Esophagus squamous epithelium (tissue), 5 donors: Measurements from ENCODE around the gene GTSE1. TPM values are rescaled to one million over a fixed set of nuclear protein-coding genes. Genes with fewer than 3 reads are reported as not detected.
A peak's percentile ranks its signal among the peaks of the same experiment; 100 is the strongest.

Experiments
- DNase-seq: peaks from one replicate; lab custom pipeline; 2025; lab: John Stamatoyannopoulos, UW
- H3K27ac ChIP-seq, 4 donors: fragments of 200-600 bp; sonication (generic); one replicate each; pipeline ENCODE4 v1.5.1; 2016 to 2019; ENCODE audit warnings: mild to moderate bottlenecking in 1 of 4
- H3K27me3 ChIP-seq, 4 donors: fragments of 200-600 bp; sonication (generic); 1 replicate in 3 of 4; 2 replicates in 1 of 4; pipeline versions ENCODE4 v1.5.1 to v1.6.0; 2017 to 2021; ENCODE audit warnings: antibody characterized with exemption in 1 of 4
- H3K36me3 ChIP-seq, 3 donors: fragments of 200-600 bp; sonication (generic); one replicate each; pipeline ENCODE4 v1.5.1; 2016 to 2019
- H3K4me1 ChIP-seq, 3 donors: fragments of 200-600 bp; sonication (generic); one replicate each; pipeline ENCODE4 v1.5.1; 2017 to 2019
- H3K4me3 ChIP-seq, 4 donors: fragments of 200-600 bp; sonication (generic); 1 replicate in 3 of 4; 2 replicates in 1 of 4; pipeline ENCODE4 v1.5.1; 2016 to 2019; ENCODE audit warnings: mild to moderate bottlenecking in 2 of 4, moderate library complexity in 1 of 4
- H3K9me3 ChIP-seq, 3 donors: fragments of 200-600 bp; sonication (generic); one replicate each; pipeline ENCODE4 v1.5.1; 2016 to 2019
- POLR2A ChIP-seq, 4 donors: fragments of 450-650 bp; IDR thresholded peaks; one replicate each; pipeline ENCODE4 v1.6.1; 2017; ENCODE audit warnings: antibody characterized with exemption in 4 of 4, mild to moderate bottlenecking in 4 of 4, moderate library complexity in 3 of 4
- WGBS, 2 donors: methylation state at CpG; one replicate each; pipeline ENCODE4 v1.1.5; 2018; 5-methylcytosine and 5-hydroxymethylcytosine counted together
- intact Hi-C: fragments of 100-400 bp; cut with DNase I; formaldehyde crosslinking; loops from one replicate; pipeline ENCODE4 v1.15.0; 2022
- total RNA-seq, 4 donors: library from RNA; depleted of rRNA; stranded (reverse); fragments of >200 nt; gene quantifications; one replicate each; pipeline ENCODE4 v1.1.0, GENCODE V29; 2016
- TF ChIP-seq, protein P1 (sequence below), 6 experiments: fragments of 450-650 bp in 4 of 6; fragments of 200-600 bp in 2 of 6; sonication (generic) in 2 of 6; IDR thresholded peaks; one replicate each; pipeline ENCODE4 v1.5.1; 2016 to 2019; ENCODE audit warnings: antibody characterized with exemption in 6 of 6, mild to moderate bottlenecking in 4 of 6, moderate library complexity in 4 of 6
- donor health status: DM: yes; HTN: yes; CAD: no.

The GTSE1 gene
- total RNA-seq, 4 donors from 2014 or later, result 1.4 to 8.0 (median 3.4) TPM

DNA sequence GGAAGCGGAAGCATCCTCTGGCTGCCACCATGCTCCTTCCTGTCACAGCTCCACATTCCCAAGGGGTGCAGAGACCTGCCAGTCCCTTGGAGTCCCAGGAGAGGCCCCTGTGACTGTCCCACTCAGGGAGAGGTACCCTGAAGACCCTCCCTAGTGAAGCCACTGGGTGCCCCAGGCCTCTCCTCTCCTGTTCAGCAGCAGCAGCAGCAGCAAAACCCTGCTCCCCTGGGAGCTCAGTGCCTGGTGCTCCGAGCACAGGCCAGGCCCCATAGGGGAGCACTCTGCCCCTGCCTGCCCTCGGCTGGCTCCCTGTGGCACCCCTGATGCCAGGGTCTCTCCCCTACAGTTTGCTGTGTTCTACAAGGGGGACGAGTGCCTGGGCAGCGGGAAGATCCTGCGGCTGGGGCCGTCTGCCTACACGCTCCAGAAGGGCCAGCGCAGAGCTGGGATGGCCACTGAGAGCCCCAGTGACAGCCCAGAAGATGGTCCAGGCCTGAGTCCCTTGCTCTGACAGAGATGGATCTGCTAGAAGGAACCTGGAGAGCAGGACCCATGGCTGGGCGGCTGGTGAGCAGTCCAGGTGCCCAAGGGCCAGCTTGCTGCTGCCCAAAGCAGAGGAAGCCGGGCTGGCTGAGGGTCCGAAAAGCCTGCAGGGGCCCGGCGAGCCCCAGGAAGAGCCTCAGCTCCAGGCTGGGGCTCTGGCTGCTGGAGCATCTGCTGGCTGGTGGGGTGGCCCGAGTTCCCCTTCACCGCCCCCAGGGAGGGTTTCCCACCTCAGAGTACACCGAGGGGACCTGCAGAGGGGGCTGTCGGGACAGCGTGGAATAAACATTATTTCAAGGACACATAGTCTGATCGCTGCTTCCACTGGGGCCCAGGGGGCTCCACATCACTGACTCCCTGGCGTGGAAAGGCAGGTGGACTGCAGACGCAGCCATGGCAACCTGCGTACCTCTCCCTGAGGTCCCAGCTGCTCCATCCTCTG is 60.1 kb downstream of the GTSE1 start:
- Histone ChIP-seq H3K4me1 (peaks cover 17 to 45% (median 17%) of the 10 kb centered on the region in 3 donors), H3K27me3 (no peaks in the 10 kb centered on the region), H3K9me3 (no peaks in the 10 kb centered on the region), H3K4me3 (no peak overlapping the region), H3K36me3 (peaks cover 16 to 96% (median 45%) of the 10 kb centered on the region in 3 donors), H3K27ac (peak overlapping the region in 1 of 4 donors; percentile 57)
- TF ChIP-seq, protein P1, sequence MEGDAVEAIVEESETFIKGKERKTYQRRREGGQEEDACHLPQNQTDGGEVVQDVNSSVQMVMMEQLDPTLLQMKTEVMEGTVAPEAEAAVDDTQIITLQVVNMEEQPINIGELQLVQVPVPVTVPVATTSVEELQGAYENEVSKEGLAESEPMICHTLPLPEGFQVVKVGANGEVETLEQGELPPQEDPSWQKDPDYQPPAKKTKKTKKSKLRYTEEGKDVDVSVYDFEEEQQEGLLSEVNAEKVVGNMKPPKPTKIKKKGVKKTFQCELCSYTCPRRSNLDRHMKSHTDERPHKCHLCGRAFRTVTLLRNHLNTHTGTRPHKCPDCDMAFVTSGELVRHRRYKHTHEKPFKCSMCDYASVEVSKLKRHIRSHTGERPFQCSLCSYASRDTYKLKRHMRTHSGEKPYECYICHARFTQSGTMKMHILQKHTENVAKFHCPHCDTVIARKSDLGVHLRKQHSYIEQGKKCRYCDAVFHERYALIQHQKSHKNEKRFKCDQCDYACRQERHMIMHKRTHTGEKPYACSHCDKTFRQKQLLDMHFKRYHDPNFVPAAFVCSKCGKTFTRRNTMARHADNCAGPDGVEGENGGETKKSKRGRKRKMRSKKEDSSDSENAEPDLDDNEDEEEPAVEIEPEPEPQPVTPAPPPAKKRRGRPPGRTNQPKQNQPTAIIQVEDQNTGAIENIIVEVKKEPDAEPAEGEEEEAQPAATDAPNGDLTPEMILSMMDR (IDR thresholded peaks at IDR 0.05), result no peak
- TF ChIP-seq POLR2A (IDR thresholded peaks at IDR 0.05), result no peak
- no peak for DNase-seq
- intact Hi-C loops, result no loop called here
- 76 to 97% methylated on average over 4 to 6 of the region's 23 CpGs for WGBS, 2 donors

DNA sequence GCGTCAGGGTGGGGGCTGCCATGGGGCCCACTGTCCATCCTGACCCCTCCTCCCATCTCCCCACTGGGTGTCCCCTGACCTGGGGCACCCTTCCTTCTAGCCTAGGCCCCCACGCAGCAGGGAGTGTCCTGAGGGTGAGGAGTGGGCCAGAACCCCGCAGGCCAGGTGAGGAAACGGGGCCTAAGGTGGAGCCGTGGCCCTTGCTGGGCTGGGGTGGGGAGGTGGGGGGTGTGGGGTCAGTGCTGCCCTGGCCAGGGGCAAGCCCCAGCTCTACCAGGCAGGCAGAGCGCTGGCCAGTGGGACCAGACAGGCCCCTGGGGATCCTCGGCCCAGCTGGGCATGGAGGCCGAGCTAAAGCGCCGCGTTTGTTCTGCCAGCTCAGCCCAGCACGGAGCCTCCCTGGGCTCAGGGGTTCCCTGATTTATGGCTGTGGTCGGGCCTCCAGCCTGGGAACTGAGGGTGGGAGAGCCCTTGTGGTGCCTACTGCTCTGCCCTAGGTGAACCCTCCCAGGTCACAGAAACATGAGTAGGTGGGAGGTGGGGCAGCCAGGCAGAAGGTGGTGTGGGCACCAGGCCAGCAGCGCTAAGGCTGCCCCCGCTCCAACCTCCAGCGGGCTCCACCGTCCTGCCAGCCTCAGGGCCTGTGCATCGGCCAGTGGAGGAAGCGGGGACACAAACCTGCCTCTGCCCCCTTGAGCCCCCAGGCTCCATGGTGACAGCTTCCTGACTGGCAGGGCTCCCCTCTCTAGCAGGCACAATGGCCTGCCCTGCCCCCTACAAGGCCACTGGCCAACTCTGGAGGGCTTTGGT is 61.2 kb downstream of the GTSE1 start:
- H3K9me3 ChIP-seq, result no peaks in the 10 kb centered on the region
- peaks cover 20 to 96% (median 34%) of the 10 kb centered on the region in 3 donors for H3K36me3 ChIP-seq
- no peak for DNase-seq
- no peak overlapping the region for H3K4me3 ChIP-seq
- H3K4me1 ChIP-seq, result peaks cover 9 to 34% (median 11%) of the 10 kb centered on the region in 3 donors
- intact Hi-C loops, result no loop called here
- TF ChIP-seq, protein P1 (IDR thresholded peaks at IDR 0.05), result no peak
- no peak for TF ChIP-seq POLR2A (IDR thresholded peaks at IDR 0.05)
- H3K27me3 ChIP-seq, result no peaks in the 10 kb centered on the region
- no peak overlapping the region for H3K27ac ChIP-seq
- WGBS, 2 donors, result no CpG with 5 or more reads among the region's 19 CpGs

DNA sequence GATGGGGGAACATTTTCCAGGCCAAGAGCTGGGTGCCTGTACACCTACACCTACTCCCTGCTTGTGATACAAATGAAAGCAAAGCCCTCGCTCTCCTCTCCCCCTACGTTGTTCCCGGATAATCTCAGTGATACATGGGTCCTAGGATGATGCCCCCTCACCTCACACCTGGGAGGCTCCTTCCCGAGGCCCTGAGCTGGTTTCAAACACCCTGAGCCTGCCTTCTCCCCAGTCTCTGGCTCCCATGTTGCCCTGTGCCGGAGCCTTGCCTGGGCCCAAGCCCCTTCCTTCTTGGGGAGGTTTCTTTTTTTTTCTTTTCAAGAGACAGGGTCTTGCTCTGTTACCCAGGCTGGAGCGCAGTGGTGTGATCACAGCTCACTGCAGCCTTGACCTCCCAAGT is 62.1 kb downstream of the GTSE1 start:
- Histone ChIP-seq H3K4me3 (no peak overlapping the region), H3K27ac (no peak overlapping the region), H3K9me3 (no peaks in the 10 kb centered on the region), H3K36me3 (peaks cover 26 to 96% (median 29%) of the 10 kb centered on the region in 3 donors), H3K27me3 (peaks cover 0 to 4% (median 0%) of the 10 kb centered on the region in 4 donors), H3K4me1 (peaks cover 4 to 25% (median 9%) of the 10 kb centered on the region in 3 donors)
- no peak for TF ChIP-seq POLR2A (IDR thresholded peaks at IDR 0.05)
- TF ChIP-seq, protein P1 (IDR thresholded peaks at IDR 0.05), result no peak
- intact Hi-C loops, result no loop called here
- no peak for DNase-seq
- WGBS, 2 donors, result 87 to 95% methylated on average over 6 of the region's 6 CpGs

DNA sequence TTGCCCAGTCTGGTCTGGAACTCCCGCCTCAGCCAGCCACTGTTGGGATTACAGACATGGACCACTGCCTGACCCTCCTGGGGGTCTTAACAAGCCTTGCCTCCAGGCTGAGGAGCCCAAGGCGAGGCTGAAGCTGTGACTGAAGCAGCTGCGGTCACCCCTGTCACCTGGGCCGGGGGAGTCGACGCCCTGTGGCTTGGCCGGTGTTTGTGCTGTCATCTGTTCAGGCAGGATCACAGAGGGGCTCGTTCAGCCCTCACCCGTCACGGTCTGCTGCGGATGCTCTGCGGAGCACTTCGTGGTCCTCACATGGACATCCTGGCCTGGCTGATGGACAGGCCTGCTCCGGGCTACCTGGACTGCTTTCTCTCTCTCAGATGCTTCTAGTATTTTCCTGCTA is 62.7 kb downstream of the GTSE1 start:
- TF ChIP-seq, protein P1 (IDR thresholded peaks at IDR 0.05), result no peak
- no peak for TF ChIP-seq POLR2A (IDR thresholded peaks at IDR 0.05)
- H3K4me3 ChIP-seq, result no peak overlapping the region
- DNase-seq, result no peak
- H3K36me3 ChIP-seq, result peaks cover 22 to 96% (median 28%) of the 10 kb centered on the region in 3 donors
- 92 to 97% methylated on average over 5 to 6 of the region's 14 CpGs for WGBS, 2 donors
- no peaks in the 10 kb centered on the region for H3K9me3 ChIP-seq
- H3K27ac ChIP-seq, result no peak overlapping the region
- peaks cover 4 to 19% (median 9%) of the 10 kb centered on the region in 3 donors for H3K4me1 ChIP-seq
- intact Hi-C loops, result no loop called here
- peaks cover 0 to 10% (median 0%) of the 10 kb centered on the region in 4 donors for H3K27me3 ChIP-seq
